ENCODE measurements around the gene CDKN1A. TPM values are rescaled to one million over a fixed set of nuclear protein-coding genes. Genes with fewer than 3 reads are reported as not detected.

Gene CDKN1A
- total RNA-seq (66.2 TPM), polyA plus RNA-seq (ENCODE audit: insufficient read depth, low read depth, low replicate concordance) (46.4 TPM)
- long read RNA-seq, donor 1, partial matches to known transcripts: 6 of 9 reads
- long read RNA-seq, donor 1, other reads (novel, unspliced or antisense): 0 of 9 reads
- long read RNA-seq, donor 2, transcript CDKN1A-201 (3 exons, 2,180 nt): major isoform, 7 of 7 reads
- long read RNA-seq, donor 2, partial matches to known transcripts: 0 of 7 reads
- long read RNA-seq, donor 2, other reads (novel, unspliced or antisense): 0 of 7 reads
- long read RNA-seq, donor 3, transcript CDKN1A-201 (3 exons, 2,180 nt): major isoform, 6 of 7 reads
- long read RNA-seq, donor 3, partial matches to known transcripts: 0 of 7 reads
- long read RNA-seq, donor 3, other reads (novel, unspliced or antisense): 0 of 7 reads
- long read RNA-seq, donor 4, partial matches to known transcripts: 0 of 6 reads
- long read RNA-seq, donor 4, other reads (novel, unspliced or antisense): 0 of 6 reads
- long read RNA-seq, donor 5: 0 reads
- long read RNA-seq, donor 6, transcript CDKN1A-201 (3 exons, 2,180 nt): major isoform, 12 of 12 reads
- long read RNA-seq, donor 6, partial matches to known transcripts: 0 of 12 reads
- long read RNA-seq, donor 6, other reads (novel, unspliced or antisense): 0 of 12 reads
- long read RNA-seq, donor 7, transcript CDKN1A-201 (3 exons, 2,180 nt): major isoform, 64 of 84 reads
- long read RNA-seq, donor 7, partial matches to known transcripts: 4 of 84 reads
- long read RNA-seq, donor 7, other reads (novel, unspliced or antisense): 14 of 84 reads
- long read RNA-seq, donor 8, partial matches to known transcripts: 15 of 16 reads
- long read RNA-seq, donor 8, other reads (novel, unspliced or antisense): 0 of 16 reads
- long read RNA-seq, donor 9, partial matches to known transcripts: 0 of 3 reads
- long read RNA-seq, donor 9, other reads (novel, unspliced or antisense): 0 of 3 reads
- long read RNA-seq, donor 10, partial matches to known transcripts: 0 of 4 reads
- long read RNA-seq, donor 10, other reads (novel, unspliced or antisense): 0 of 4 reads

DNA sequence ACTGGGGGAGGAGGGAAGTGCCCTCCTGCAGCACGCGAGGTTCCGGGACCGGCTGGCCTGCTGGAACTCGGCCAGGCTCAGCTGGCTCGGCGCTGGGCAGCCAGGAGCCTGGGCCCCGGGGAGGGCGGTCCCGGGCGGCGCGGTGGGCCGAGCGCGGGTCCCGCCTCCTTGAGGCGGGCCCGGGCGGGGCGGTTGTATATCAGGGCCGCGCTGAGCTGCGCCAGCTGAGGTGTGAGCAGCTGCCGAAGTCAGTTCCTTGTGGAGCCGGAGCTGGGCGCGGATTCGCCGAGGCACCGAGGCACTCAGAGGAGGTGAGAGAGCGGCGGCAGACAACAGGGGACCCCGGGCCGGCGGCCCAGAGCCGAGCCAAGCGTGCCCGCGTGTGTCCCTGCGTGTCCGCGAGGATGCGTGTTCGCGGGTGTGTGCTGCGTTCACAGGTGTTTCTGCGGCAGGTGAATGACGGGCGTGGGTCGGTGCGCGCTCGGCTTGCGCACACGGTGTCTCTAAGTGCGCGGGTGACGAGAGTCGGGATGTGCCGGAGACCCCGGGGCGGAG is at the start of gene CDKN1A:
CDKN1A (plus strand) TSS at position 227 of the 555 bp plus-strand sequence. CDS start 5,388 bp downstream, outside the sequence.
- TF ChIP-seq CTCF (IDR thresholded peaks at IDR 0.05; ENCODE audit: borderline replicate concordance, extremely low read depth, insufficient read depth): peak; percentile 6
- peak within 1 kb of the TSS; percentile 93 to 96 for H3K27ac ChIP-seq (ENCODE audit: low read depth in 2 of 2, low read length in 2 of 2)
- H3K4me3 ChIP-seq (ENCODE audit: low read length in 3 of 3): peak within 1 kb of the TSS; percentile 49 to 81 (median 78)
- no peaks in the 10 kb centered on the region for H3K27me3 ChIP-seq (ENCODE audit: control insufficient read depth, insufficient read depth, low read length)
- FAIRE-seq (no peak), DNase-seq (peak; percentile 89 to 97 (median 93))
- intact Hi-C loops (cut with DNase I): no loop called here
- H3K36me3 ChIP-seq (ENCODE audit: control insufficient read depth in 2 of 3, insufficient read depth in 3 of 3, low read length in 3 of 3): no peaks in the 10 kb centered on the region
- no peaks in the 10 kb centered on the region for H3K9me3 ChIP-seq (ENCODE audit: control insufficient read depth in 2 of 3, insufficient read depth in 1 of 3, low read length in 3 of 3)
- peaks cover 4 to 22% (median 17%) of the 10 kb centered on the region in 3 donors for H3K4me1 ChIP-seq (ENCODE audit: control insufficient read depth in 2 of 3, insufficient read depth in 2 of 3, low read depth in 1 of 3, low read length in 3 of 3)
- H3K9ac ChIP-seq (ENCODE audit: low read length in 3 of 3): peak within 1 kb of the TSS; percentile 11 to 98 (median 97)

GRCh38 chr6:36629784-36630183 is 48.7 kb upstream of the CDKN1A start:
- H3K4me3 ChIP-seq (ENCODE audit: low read length in 3 of 3): no peak overlapping the region
- no peak for DNase-seq
- H3K9me3 ChIP-seq (ENCODE audit: control insufficient read depth in 2 of 3, insufficient read depth in 1 of 3, low read length in 3 of 3): no peaks in the 10 kb centered on the region
- H3K9ac ChIP-seq (ENCODE audit: low read length in 3 of 3): no peak overlapping the region
- H3K36me3 ChIP-seq (ENCODE audit: control insufficient read depth in 2 of 3, insufficient read depth in 3 of 3, low read length in 3 of 3): no peaks in the 10 kb centered on the region
- intact Hi-C loops (cut with DNase I): no loop called here
- peaks cover 0 to 11% (median 7%) of the 10 kb centered on the region in 3 donors for H3K4me1 ChIP-seq (ENCODE audit: control insufficient read depth in 2 of 3, insufficient read depth in 2 of 3, low read depth in 1 of 3, low read length in 3 of 3)
- no peak for FAIRE-seq
- H3K27me3 ChIP-seq (ENCODE audit: control insufficient read depth, insufficient read depth, low read length): no peaks in the 10 kb centered on the region
- H3K27ac ChIP-seq (ENCODE audit: low read depth in 2 of 2, low read length in 2 of 2): no peak overlapping the region
- TF ChIP-seq CTCF (IDR thresholded peaks at IDR 0.05; ENCODE audit: borderline replicate concordance, extremely low read depth, insufficient read depth): no peak

GRCh38 chr6:36631326-36632011 is 47.0 kb upstream of the CDKN1A start:
- Histone ChIP-seq H3K9ac (ENCODE audit: low read length in 3 of 3) (no peak overlapping the region), H3K36me3 (ENCODE audit: control insufficient read depth in 2 of 3, insufficient read depth in 3 of 3, low read length in 3 of 3) (no peaks in the 10 kb centered on the region), H3K27ac (ENCODE audit: low read depth in 2 of 2, low read length in 2 of 2) (no peak overlapping the region), H3K9me3 (ENCODE audit: control insufficient read depth in 2 of 3, insufficient read depth in 1 of 3, low read length in 3 of 3) (no peaks in the 10 kb centered on the region), H3K27me3 (ENCODE audit: control insufficient read depth, insufficient read depth, low read length) (no peaks in the 10 kb centered on the region), H3K4me3 (ENCODE audit: low read length in 3 of 3) (no peak overlapping the region), H3K4me1 (ENCODE audit: control insufficient read depth in 2 of 3, insufficient read depth in 2 of 3, low read depth in 1 of 3, low read length in 3 of 3) (peaks cover 0 to 13% (median 7%) of the 10 kb centered on the region in 3 donors)
- FAIRE-seq: no peak
- no peak for TF ChIP-seq CTCF (IDR thresholded peaks at IDR 0.05; ENCODE audit: borderline replicate concordance, extremely low read depth, insufficient read depth)
- intact Hi-C loops (cut with DNase I): no loop called here
- DNase-seq: peak in 3 of 5 donors; percentile 56 to 86 (median 68)

Data from kidney (tissue), 22 donors.